NCI-H1105 treated with DMSO at 0.1 percent for 48 hours (cell line): Measurements from ENCODE around the gene MEX3B.
"Not testable (repeated sequence)": the region's sequence is repeated elsewhere in the genome, so short reads cannot be mapped to it uniquely, and the experiment has no call there.

Experiments
- DNase-seq: peaks from one replicate; lab custom pipeline; 2025; lab: John Stamatoyannopoulos, UW

MEX3B gene

DNA sequence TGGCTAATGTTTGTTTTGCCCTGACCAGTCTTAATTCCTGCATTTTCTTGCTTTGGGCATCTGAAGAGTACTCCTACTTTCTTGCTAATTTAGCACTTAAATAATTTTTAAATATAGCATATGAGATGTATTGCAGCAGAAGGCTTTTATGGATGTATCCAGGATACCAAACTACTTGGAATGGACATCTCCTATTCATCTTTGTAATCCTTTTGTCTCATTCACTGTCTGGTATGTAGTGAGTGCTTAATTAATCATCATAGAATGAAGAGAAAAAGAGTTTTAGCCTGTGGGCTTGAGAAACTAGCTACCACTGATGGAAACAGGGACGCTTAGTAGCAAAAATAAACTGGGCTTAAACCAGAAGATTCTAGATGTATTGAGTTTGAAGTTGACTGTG, 40.6 kb downstream of the MEX3B start:
- DNase-seq = no peak

DNA sequence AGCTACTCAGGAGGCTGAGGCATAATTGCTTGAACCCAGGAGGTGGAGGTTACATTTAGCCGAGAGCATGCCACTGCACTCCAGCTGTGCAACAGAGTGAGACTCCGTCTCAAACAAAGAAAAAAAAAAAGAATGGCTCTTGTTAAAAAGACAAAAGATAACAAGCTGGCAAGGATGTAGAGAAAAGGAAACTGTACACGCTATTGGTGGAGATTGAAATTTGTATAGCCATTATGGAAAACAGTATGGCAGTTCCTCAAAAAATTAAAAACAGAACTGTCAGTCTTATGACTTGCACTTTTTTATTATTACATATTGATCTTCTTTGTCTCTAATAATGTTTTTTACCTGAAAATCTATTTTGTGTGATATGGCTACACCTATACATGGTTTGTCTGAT, 41.9 kb downstream of the MEX3B start:
- no peak for DNase-seq

DNA sequence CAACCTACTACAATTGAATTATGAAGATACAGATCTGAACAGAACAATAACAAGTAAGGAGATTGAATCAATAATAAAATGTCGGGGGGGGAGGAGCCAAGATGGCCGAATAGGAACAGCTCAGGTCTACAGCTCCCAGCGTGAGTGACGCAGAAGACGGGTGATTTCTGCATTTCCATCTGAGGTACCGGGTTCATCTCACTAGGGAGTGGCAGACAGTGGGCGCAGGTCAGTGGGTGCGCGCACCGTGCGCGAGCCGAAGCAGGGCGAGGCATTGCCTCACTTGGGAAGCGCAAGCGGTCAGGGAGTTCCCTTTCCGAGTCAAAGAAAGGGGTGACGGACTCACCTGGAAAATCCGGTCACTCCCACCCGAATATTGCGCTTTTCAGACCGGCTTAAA, 50.7 kb downstream of the MEX3B start:
- DNase-seq = not testable (repeated sequence)

DNA sequence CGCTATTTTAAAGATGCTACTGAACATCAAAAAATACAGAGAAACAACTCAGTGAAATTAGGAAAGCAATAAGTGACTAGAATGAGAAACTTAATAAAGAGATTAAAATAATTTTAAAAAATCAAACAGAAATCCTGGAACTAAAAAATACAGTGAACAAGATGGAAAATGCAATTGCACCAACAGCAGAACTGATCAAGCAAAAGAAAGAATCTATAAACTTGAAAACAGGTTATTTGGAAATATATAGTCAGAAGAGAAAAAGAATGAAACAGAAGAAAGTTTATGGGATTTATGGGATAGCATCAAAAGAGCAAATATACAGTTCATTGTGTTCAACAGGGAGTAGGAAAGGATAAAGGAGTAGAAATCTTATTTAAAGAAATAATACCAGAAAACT, 53.3 kb downstream of the MEX3B start:
- DNase-seq = no peak
